Brain pericyte (primary cell): ENCODE measurements around the gene RIPPLY3.
"Not testable (repeated sequence)": the region's sequence is repeated elsewhere in the genome, so short reads cannot be mapped to it uniquely, and the experiment has no call there.

Source experiments
- DNase-seq: peaks from one replicate; pipeline ENCODE4 v3.0.0-alpha.2; 2012; ENCODE audit warnings: low read depth, low spot score

The RIPPLY3 gene

DNA sequence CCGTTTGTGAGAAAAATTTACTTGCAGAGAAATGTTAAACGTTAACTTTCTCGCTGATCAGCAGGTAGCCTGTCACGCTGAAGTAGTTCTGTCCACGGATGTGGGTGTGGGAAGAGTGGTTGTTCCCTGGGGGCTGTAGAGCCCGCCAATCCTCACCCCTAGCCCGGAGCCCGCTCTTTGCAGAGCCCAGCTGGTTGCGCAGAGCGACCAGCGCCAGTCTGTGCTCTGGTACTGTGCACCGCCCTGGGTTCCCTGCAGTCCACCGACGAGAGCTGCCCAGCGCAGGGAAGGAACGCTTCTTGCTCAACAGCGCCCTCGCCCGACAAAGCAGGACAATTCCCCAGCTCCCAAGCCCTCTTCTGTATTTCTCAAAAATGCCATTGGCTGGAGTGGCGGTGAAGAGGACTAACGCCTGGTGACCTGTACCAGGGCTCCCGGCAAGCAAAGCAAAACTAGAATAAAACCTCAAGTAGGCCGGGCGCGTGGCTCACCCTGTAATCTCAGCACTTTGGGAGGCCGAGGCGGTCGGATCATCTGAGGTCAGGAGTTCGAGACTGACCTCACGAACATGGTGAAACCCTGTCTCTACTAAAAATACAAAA, 3.3 kb downstream of the RIPPLY3 start:
- peak; percentile 74 for DNase-seq

DNA sequence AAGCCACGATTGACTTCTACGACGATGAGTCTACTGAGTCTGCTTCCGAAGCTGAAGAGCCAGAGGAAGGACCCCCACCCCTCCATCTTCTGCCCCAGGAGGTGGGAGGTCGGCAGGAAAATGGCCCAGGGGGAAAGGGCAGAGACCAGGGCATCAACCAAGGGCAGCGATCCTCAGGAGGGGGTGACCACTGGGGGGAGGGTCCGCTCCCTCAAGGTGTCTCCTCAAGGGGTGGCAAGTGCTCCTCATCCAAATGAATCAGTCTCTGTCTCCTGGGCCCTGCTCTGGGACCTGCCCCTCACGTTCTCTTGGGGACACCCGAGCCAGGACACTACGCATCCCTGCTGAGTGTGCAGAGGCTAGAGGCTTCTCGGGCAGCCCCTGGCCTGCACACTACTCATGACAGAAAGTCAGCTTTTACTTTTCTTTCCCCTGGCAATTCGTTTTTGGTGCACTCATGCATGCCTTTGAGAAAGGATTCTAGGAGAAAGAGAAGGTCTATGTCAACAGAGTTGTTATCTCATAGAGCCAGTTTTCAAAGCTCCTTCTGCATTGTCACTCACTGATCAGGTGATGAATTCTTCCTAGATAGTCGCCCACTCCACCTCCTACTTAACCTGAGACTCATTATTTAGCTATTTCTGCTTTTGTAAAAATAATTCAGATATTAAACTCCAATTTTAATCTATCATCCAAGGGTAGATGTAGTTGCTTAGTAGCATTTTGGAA, 11.6 kb downstream of the RIPPLY3 start:
- DNase-seq: no peak

- DNase-seq: no peak
Observed at GRCh38 chr21:37026499-37026898, 20.0 kb downstream of the RIPPLY3 start.

DNA sequence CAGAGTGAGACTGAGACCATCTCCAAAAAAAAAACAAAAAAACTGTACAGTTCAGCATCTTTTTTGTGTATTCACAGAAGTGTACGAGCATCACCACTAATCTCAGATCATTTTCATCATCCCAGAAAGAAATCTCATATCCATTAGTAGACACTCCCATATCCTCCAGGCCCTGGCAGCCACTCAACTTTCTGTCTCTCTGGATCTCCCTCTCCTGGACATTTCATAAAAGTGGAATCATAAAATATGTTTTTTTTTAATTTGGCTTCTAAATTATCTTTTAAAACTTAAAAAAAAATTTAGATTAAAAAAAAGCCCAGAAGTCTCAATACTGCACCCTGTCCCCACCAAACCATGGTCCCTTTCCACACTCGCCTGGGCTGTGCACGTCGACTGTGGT, 22.1 kb downstream of the RIPPLY3 start:
- DNase-seq: no peak

DNA sequence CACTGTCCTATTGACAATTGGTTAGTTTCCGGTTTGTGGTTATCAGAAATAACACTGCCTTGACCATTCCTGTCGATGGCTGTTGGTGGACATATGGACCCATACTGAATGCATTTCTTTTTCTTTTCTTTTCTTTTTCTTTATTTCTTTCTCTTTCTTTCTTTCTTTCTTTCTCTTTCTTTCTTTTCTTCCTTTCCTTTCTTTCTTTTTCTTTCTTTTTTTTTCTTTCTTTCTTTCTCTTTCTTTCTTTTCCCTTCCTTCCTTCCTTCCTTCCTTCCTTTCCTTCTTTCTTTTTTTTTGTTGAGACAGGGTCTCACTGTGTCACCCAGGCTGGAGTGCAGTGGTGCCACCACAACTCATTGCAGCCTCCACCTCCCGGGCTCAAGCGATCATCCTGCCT, 24.4 kb downstream of the RIPPLY3 start:
- no peak for DNase-seq

- no peak for DNase-seq
Observed at GRCh38 chr21:37032293-37032692, 25.8 kb downstream of the RIPPLY3 start.

DNA sequence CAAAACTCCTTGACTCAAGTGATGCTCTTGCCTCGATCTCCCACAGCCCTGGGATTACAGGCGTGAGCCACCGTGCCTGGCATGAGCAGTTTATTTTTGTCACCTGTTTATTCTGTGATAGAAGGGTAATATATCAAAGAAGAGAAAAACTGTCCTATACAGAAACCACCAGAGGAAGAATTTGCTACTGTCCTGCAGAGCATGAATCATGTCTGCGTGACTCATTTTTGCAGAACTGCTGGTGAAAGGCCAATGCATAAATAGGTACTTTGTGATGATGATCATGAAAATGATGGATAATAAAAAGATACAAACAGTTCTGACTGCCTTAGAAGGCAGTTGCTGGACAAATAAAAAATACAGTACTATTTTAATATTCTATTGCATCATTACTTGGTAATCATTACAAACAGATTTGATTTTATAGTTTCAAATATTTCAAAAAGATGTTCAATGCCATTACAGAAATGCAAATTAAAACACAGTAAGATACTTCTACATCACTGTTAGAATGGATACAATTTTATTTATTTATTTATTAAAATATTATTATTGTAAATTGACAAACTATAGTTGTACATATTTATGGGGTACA, 26.5 kb downstream of the RIPPLY3 start:
- peak; percentile 25 for DNase-seq

DNA sequence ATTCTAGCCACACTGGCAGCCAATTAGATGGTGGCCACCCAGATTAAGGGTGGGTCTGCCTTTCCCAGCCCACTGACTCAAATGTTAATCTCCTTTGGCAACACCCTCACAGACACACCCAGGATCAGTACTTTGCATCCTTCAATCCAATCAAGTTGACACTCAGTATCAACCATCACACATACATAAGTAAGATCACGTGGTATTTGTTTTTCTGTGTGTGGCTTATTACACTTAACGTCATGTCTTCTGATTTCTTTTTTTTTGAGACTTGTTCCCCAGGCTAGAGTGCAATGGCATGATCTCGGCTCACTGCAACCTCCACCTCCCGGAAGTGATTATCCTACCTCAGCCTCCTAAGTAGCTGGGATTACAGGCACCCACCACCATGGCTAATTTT, 27.9 kb downstream of the RIPPLY3 start:
- not testable (repeated sequence) for DNase-seq

- no peak for DNase-seq
Observed at GRCh38 chr21:37036177-37036576, 29.7 kb downstream of the RIPPLY3 start.

- no peak for DNase-seq
Observed at GRCh38 chr21:37039411-37040075, 33.0 kb downstream of the RIPPLY3 start.

- no peak for DNase-seq
Observed at GRCh38 chr21:37040212-37040611, 33.7 kb downstream of the RIPPLY3 start.

DNA sequence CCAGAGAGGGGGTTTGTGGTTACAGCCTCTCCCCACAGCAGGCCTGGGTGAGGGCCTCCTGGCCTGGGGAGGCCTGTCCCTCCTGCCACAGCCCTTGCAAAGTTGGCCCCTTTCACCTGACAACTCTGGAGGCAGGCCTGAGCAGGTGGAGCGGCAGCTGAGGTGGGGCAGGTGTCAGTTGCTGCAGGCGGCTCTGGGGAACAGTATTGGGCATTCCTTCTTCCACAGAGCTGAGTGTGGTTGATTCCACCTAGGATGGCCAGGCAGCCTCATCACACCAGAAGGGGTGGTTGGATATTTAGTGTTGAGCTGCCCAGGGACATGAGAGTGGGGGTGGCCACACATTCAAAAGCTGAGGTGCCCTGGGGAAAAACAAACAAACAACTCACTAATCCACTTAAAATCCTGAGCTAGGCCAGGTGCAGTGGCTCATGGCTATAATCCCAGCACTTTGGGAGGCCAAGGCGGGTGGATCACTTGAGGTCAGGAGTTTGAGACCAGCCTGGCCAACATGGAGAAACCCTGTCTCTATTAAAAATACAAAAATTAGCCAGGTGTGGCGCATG, 35.3 kb downstream of the RIPPLY3 start:
- no peak for DNase-seq

- DNase-seq: no peak
Observed at GRCh38 chr21:37043818-37044217, 37.3 kb downstream of the RIPPLY3 start.

DNA sequence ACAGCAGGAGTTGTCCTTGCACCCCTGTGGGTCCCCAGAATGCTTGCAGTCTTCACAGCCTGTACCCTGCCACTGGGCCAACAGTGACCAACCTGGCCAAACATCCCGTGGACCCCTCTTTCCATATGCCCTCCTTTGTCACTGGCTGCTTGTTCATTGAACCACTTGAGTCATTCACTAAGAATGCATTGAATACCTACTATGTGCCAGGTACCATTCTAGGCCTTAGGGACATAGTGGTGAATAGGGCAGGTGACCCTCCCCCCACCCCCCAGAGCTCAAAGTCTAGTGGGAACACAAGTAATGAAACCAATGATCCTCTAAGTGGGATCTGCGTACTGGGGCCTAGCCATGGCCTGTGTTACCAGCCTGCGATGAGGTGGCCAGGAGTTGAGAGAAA, 38.1 kb downstream of the RIPPLY3 start:
- no peak for DNase-seq

GRCh38 chr21:37045149-37045548, 38.6 kb downstream of the RIPPLY3 start:
- DNase-seq: no peak

DNA sequence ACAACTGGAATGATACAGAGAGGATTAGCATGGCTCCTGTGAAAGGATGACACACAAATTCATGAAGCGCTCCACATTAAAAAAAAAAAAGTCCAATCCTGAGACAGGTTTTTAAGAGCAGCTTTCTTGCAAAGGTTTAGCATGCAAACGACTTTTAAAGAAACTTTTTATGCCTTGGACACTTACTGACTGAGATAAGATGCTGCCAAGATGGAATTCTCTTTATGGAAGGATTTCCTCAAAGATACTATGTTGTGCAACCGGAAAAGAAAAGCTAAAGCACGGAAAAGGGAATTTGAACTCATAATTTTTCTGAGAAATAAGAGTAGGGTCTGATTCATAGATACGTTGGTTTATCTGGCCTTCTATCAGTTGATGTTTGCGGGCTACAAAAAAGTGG, 39.1 kb downstream of the RIPPLY3 start:
- DNase-seq: no peak

DNA sequence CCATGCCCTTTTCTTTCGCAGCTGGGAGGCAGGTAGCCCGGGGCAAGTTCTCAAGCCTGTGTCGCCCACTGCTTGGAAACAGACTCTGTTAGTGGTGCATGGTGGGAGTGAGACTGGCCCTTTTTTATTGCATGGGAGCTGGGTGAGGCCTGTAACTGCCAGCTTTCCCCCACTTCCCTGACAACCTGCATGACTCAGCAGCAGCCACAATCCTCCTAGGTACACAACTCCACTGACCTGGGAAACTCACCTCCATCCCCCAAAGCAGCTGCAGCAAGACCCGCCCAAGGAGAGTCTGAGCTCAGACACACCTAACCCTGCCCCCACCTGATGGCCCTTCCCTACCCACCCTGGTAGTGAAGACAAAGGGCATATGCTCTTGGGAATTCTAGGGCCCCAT, 40.6 kb downstream of the RIPPLY3 start:
- no peak for DNase-seq

- not testable (repeated sequence) for DNase-seq
Observed at GRCh38 chr21:37049741-37050140, 43.2 kb downstream of the RIPPLY3 start.

DNA sequence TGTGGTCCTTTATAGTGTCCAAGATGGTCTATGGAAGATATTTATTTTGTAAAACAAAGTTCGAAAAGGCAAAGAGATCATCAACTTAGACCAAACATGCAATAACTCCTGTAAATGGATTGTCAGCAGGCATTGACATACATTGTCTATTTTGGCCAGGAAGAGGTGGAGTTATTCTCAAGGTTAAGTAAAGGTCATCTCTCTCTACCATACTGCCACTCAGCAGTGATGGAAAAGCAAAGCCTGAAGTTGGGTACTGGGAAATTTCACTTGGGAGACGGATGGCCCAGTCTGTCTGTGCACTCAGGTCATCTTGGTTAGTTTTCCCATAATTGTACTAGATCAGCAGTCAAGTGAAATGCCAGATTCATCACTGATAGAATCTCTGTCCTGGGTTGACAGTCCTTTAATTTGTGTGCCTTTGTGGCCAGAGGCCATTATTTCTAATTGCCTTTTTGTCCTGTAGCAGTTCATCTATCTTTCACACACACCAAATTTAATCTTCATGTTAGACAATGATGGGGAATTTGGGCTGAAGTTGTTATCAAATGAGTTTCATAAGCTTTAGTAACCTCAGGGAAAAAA, 48.9 kb downstream of the RIPPLY3 start:
- no peak for DNase-seq

DNA sequence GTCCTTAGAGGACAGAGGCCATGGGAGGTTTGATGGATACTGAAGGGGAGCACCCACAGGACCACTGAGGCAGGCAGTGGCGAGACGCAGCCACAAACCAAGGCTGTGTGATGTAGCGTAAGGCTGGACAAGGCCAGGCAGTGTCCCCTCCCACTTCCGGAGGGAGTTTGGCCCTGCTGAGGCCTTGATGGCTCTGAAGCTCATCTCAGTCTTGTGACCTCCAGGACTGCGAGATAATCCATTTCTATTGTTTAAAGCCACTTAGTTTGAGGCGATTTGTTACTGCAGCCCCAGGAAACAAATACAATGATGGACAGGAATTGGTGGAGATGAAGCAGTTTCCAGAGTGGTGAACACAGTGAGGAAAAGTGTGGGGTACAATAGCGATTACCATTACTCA, 51.1 kb downstream of the RIPPLY3 start:
- DNase-seq: no peak

DNA sequence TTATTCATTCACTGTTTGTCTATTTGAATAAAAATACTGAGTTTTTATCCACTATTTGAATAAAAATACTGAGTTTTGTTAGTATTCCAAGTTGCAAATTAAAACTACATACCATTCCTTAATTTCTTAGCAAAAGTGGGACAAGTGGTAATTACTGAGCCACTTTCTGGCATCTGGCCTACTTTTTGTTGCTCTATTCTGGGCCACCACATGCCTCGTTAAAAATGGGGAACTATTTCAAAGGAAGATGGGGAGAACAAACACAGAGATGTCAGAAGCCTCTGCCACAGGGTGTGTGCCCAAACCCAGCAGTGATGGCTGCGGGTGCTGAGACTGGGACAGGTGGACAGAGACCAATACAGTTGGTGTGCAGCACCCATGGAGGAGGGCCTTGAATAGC, 51.8 kb downstream of the RIPPLY3 start:
- DNase-seq: no peak

DNA sequence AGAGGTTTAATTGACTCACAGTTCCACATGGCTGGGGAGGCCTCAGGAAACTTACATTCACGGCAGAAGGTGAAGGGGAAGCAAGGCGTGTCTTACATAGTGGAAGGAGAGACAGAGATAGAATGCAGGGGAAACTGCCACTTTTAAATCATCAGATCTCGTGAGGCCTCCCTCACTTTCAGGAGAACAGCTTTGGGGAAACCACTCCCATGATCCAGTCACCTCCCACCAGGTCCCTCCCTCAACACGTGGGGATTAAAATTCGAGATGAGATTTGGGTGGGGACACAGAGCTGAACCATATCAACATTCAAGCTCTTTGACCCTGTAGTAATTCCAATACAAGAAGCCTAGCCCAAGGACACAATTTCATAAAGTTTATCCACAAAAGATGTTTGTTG, 52.7 kb downstream of the RIPPLY3 start:
- DNase-seq: no peak
